ENCODE measurements around the gene PLB1. TPM values are rescaled to one million over a fixed set of nuclear protein-coding genes. Genes with fewer than 3 reads are reported as not detected.

The PLB1 gene
- total RNA-seq, 4 donors from 2014 or later, result 1.5 to 16.5 (median 4.6) TPM

GRCh38 chr2:28620801-28621171 is 124.9 kb downstream of the PLB1 start:
- TF ChIP-seq, protein P1, sequence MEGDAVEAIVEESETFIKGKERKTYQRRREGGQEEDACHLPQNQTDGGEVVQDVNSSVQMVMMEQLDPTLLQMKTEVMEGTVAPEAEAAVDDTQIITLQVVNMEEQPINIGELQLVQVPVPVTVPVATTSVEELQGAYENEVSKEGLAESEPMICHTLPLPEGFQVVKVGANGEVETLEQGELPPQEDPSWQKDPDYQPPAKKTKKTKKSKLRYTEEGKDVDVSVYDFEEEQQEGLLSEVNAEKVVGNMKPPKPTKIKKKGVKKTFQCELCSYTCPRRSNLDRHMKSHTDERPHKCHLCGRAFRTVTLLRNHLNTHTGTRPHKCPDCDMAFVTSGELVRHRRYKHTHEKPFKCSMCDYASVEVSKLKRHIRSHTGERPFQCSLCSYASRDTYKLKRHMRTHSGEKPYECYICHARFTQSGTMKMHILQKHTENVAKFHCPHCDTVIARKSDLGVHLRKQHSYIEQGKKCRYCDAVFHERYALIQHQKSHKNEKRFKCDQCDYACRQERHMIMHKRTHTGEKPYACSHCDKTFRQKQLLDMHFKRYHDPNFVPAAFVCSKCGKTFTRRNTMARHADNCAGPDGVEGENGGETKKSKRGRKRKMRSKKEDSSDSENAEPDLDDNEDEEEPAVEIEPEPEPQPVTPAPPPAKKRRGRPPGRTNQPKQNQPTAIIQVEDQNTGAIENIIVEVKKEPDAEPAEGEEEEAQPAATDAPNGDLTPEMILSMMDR (IDR thresholded peaks at IDR 0.05; ENCODE audit: low read depth), result no peak

- TF ChIP-seq, protein P1 (IDR thresholded peaks at IDR 0.05; ENCODE audit: low read depth), result no peak
Observed at GRCh38 chr2:28621172-28622100, 125.6 kb downstream of the PLB1 start.

GRCh38 chr2:28622101-28622499 is 126.2 kb downstream of the PLB1 start:
- TF ChIP-seq, protein P1 (IDR thresholded peaks at IDR 0.05; ENCODE audit: low read depth), result no peak

- TF ChIP-seq, protein P1 (IDR thresholded peaks at IDR 0.05; ENCODE audit: low read depth), result no peak
Observed at GRCh38 chr2:28623582-28624405, 127.9 kb downstream of the PLB1 start.

DNA sequence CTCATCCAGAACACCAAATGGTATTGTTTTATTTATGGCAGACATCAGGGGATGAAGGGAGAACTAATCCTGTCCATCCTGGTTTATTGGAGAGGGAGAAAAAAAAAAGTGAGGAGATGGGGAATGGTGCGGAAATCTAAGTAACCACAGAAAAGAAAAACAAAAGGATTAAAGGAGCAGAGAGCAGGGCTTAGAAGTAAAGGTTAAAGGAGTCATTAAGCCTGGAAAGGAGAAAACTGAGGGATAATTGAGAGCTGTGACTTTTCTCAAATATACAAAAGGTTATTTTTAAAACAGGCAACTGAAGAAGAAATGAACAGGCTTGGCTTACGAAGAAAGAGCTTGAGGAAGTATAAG is 128.6 kb downstream of the PLB1 start:
- TF ChIP-seq, protein P1 (IDR thresholded peaks at IDR 0.05; ENCODE audit: low read depth), result no peak

DNA sequence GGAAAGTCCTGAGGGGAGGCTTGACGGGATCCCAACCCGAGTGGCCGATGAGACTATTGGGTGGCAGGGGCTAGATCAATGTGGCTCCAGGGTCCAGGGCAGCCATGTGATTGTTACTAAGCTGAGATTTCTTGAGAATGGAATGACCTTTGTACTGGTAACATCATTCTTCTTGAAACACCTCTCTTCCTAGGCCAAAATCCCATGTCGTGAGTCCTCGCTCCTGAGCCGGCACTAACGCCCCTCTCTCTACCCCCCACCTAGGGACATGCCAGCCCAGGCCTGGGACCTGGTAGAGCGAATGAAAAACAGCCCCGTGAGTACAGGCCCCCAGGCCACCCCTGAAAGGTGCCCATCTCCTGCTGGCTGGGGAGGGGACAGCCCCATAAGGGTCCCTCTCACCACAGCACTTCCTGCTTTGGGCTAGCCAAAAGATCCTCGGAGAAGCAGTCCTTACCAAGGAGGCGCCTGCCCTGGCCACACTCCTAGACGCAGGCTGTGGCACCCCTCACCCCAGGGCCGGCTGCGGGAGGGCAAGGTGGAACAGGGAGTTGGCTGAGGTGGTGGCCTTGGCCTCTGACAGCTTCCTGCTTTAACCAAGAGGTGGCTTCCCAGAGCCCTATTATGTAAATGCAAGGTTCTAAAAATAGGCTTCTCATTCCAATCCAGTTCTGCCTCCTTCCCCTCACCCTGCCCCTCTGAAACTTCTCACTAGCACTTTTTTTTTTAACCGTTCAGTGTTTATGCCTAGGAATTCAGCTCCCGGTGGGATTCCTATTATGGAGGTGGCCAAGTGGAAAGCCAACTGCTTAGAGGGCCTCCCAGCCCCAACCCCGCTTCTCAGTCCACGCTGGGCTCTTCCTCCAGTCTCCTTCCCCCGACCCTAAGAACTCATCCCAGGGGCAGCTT is 129.2 kb downstream of the PLB1 start:
- TF ChIP-seq, protein P1 (IDR thresholded peaks at IDR 0.05; ENCODE audit: low read depth), result no peak

Measured in subcutaneous adipose tissue (tissue), 4 donors.